Activated T-helper 2 cell treated with anti-CD3 and anti-CD28 coated beads, Interferon-gamma antibody, Interleukin-2, Interleukin-4, amounts not matched to agents 10 μg/mL and 5 μg/mL and 100 μg/mL, durations not matched to agents 14 hours and 24 hours and 36 hours (primary cell): ENCODE data around the gene SLC48A1. TPM values are rescaled to one million over a fixed set of nuclear protein-coding genes. Genes with fewer than 3 reads are reported as not detected.

Experiments
- DNase-seq: peaks from one replicate; pipeline ENCODE4 v3.0.0; 2021; ENCODE audit warnings: low spot score
- H3K27ac Mint-ChIP-seq: one replicate; pipeline ENCODE4 v1.8.0; 2021; ENCODE audit warnings: mixed read lengths
- H3K27me3 Mint-ChIP-seq: one replicate; pipeline ENCODE4 v1.8.0; 2021; ENCODE audit warnings: low read depth, mixed read lengths
- H3K36me3 Mint-ChIP-seq: one replicate; pipeline ENCODE4 v1.8.0; 2021; ENCODE audit warnings: low read depth, mixed read lengths
- H3K4me1 Mint-ChIP-seq: one replicate; pipeline ENCODE4 v1.8.0; 2021; ENCODE audit warnings: low read depth, mixed read lengths
- H3K4me3 Mint-ChIP-seq: one replicate; pipeline ENCODE4 v1.8.0; 2021; ENCODE audit warnings: low read depth, mild to moderate bottlenecking, moderate library complexity, mixed read lengths
- H3K9me3 Mint-ChIP-seq: one replicate; pipeline ENCODE4 v1.8.0; 2021; ENCODE audit warnings: mixed read lengths
- intact Hi-C: fragments of 100-400 bp; cut with micrococcal nuclease; formaldehyde crosslinking; loops from one replicate; pipeline ENCODE4 v1.15.1; 2023
- total RNA-seq: library from RNA; stranded (reverse); gene quantifications from 2 replicates; pipeline ENCODE4 v1.2.3, GENCODE V29; 2022

SLC48A1 gene
- total RNA-seq, 1 donor from 2014 or later: 7.4 TPM

GRCh38 chr12:47778881-47779280 lies 5.8 kb downstream of the SLC48A1 start:
- no peak overlapping the region for H3K4me3 Mint-ChIP-seq
- peaks cover 22% of the 10 kb centered on the region for H3K36me3 Mint-ChIP-seq
- peaks cover 33% of the 10 kb centered on the region for H3K4me1 Mint-ChIP-seq
- no peaks in the 10 kb centered on the region for H3K27me3 Mint-ChIP-seq
- DNase-seq: no peak
- no peak overlapping the region for H3K27ac Mint-ChIP-seq
- intact Hi-C loops: loop anchor here (1.0 to 2.0 kb wide), 4 partner anchors 30 to 64 kb away; no protein-coding TSS in a partner anchor
- H3K9me3 Mint-ChIP-seq: no peaks in the 10 kb centered on the region

- intact Hi-C loops: loop anchor here (1.0 to 2.0 kb wide), 4 partner anchors 29 to 64 kb away; no protein-coding TSS in a partner anchor
- Mint-ChIP-seq H3K27me3 (no peaks in the 10 kb centered on the region), H3K9me3 (no peaks in the 10 kb centered on the region), H3K27ac (no peak overlapping the region), H3K4me1 (peaks cover 27% of the 10 kb centered on the region), H3K4me3 (no peak overlapping the region), H3K36me3 (peaks cover 25% of the 10 kb centered on the region)
- peak; percentile 85 for DNase-seq
Measured at GRCh38 chr12:47779301-47779942, 6.4 kb downstream of the SLC48A1 start.

DNA sequence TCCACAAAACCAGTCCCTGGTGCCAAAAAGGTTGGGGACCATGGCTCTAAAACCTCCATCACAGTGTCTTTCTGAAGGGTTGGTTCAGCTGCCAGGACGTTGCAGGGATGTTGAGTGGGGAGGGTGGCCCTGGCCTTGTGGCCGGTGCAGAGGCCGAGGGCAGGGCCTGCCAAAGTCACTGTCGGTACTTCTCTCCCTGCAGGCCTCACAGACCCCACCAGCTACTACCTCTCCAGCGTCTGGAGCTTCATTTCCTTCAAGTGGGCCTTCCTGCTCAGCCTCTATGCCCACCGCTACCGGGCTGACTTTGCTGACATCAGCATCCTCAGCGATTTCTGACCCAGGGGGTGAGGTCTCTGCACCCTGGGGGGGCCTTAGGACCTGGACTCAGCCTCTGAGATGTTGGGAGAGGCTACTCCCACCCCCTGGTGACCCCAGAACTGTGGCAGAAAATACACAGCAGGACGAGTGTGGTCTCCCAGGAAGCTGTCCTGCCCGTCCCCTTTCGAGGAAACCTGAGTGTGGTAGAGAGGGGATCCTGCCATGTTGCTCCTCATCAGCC lies 7.0 kb downstream of the SLC48A1 start:
- intact Hi-C loops: loop anchor here (1.0 to 2.0 kb wide), 4 partner anchors 29 to 65 kb away; no protein-coding TSS in a partner anchor
- Mint-ChIP-seq H3K9me3 (no peaks in the 10 kb centered on the region), H3K36me3 (peaks cover 31% of the 10 kb centered on the region), H3K27me3 (no peaks in the 10 kb centered on the region), H3K4me3 (no peak overlapping the region), H3K4me1 (peaks cover 22% of the 10 kb centered on the region), H3K27ac (no peak overlapping the region)
- no peak for DNase-seq

DNA sequence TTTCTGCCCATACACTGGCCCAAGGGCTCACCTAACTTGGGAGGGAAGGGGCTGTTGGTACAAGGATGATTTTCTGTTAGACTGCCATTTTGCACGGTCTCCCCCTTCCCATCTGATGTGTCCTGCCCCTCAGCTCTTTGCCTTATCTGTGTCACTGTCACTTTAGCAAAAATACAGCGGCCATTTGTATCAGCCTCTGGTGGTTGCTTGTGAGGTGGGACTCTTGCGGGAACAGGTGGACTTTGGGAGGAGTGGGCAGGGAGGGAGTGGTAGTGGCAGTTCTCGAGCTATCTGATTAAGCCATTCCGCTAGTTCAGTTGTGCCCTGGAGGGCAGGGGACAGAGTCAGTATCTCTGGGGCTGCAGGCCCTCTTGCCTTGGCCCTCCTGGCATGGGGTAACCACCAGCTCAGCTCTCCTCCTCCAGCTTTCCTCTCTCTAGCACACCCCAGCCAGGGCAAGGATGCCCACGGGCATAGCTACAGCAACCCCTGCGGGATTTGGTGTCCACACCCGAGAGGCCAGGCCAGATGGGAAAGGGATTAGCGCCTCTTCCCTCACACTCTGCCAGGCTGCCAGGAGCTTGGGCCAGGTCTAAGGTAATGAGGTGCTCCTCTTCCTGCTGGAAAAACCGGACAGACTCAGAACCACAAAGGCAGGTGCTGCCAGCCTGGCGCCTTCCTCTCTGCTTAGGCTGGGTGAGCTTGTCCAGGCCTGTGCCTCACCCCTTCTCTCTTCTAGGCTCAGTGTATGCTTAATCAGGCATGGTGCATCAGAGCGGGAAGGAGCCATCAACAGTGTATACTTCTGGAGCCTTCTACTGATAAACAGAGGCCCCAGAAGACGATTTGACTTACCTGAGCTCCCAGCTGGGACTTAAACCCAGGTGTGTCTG lies 8.7 kb downstream of the SLC48A1 start:
- DNase-seq: no peak
- H3K4me1 Mint-ChIP-seq: peaks cover 20% of the 10 kb centered on the region
- peak overlapping the region; percentile 72 for H3K27ac Mint-ChIP-seq
- no peaks in the 10 kb centered on the region for H3K9me3 Mint-ChIP-seq
- no peaks in the 10 kb centered on the region for H3K27me3 Mint-ChIP-seq
- intact Hi-C loops: no loop called here
- H3K4me3 Mint-ChIP-seq: no peak overlapping the region
- H3K36me3 Mint-ChIP-seq: peaks cover 48% of the 10 kb centered on the region

GRCh38 chr12:47782372-47782770 lies 9.3 kb downstream of the SLC48A1 start:
- intact Hi-C loops: no loop called here
- Mint-ChIP-seq H3K36me3 (peaks cover 54% of the 10 kb centered on the region), H3K27ac (peak overlapping the region; percentile 9), H3K4me1 (peaks cover 20% of the 10 kb centered on the region), H3K9me3 (no peaks in the 10 kb centered on the region), H3K27me3 (no peaks in the 10 kb centered on the region), H3K4me3 (no peak overlapping the region)
- no peak for DNase-seq

DNA sequence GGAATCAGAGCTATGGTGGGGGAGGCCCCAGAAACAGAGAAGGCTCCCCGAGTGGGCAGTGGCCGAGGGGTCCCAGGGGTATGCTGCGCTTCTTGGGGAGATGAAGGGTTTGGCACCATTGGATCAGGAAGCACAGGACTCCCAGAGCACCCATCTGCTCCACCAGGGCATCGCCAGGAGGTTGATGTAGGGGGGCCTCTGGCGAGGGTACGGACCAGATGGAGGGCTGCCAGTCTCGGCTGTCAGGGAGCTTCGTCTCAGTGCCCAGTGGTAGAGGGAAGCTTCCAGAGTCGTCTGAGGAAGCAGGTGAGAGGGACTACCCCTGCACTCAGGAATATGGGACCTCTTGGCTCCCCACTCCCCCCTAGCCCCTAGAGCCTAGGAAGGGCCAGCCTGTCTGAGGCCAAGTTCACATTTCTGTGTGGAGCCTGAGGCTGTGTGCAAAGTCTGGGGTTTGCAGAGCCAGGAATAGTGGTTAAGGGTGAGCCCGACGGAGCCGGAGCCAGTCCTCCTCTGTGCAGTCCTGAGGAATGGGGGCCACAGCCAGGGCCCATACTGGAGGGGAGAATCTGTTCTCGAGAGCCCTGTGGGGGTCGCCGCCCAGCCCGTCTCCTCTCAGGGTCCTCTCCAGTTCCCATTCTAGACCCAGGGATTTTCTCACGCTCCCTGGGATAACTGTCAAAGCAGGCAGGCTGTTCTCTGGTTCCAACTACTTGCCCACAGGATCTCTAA lies 10.2 kb downstream of the SLC48A1 start:
- peaks cover 12% of the 10 kb centered on the region for H3K4me1 Mint-ChIP-seq
- DNase-seq: no peak
- intact Hi-C loops: no loop called here
- H3K27ac Mint-ChIP-seq: no peak overlapping the region
- no peaks in the 10 kb centered on the region for H3K9me3 Mint-ChIP-seq
- H3K27me3 Mint-ChIP-seq: no peaks in the 10 kb centered on the region
- H3K4me3 Mint-ChIP-seq: no peak overlapping the region
- peaks cover 62% of the 10 kb centered on the region for H3K36me3 Mint-ChIP-seq

DNA sequence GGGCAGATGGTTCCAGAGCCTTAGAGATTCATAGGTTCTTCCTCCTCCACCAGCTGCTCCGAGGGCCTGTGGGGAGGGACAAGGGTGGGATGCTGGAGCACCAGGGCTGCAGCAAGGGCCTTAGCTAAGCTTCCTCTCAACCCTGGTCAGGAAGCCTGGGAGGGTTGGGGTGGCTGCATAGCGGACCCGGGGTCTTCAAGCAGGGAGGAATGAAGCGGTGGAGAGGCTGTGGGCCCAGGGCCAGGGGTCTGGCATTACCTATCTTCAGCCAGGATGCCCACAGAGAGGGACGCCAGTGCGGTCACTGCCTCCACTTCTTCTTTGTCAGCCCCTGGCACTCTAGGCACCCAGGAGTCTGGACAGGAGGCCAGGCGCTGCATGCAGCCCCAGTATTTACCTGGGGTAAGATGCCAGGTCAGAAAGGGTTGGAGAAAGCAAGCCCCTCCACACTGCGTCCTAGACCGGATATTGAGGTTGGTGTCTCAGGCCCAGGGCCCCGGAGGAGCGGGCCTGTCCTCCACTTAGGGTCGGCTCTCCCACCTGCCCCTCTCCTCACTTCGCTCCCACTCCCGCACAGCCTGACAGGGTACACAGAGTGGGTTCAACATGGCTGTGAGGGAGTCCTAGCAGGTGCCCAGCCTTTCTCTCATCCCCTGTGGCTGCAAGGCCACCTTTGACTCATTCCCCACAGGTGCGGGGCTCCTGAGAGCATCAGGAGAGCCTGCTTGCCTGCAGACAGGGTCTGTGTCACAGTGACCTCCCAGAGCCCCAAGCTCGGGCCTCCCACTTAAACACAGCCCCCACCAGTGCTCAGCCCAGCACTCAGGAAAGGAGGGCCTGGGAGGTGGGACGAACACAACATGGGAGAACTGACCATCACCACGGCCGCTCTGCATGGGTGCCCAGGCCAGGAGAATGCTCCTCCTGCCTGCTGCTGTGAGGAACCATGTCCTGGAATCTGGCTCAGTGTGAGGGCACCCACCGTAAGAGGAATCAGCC lies 11.1 kb downstream of the SLC48A1 start:
- Mint-ChIP-seq H3K9me3 (no peaks in the 10 kb centered on the region), H3K4me1 (peaks cover 8% of the 10 kb centered on the region), H3K4me3 (no peak overlapping the region), H3K36me3 (peaks cover 71% of the 10 kb centered on the region), H3K27me3 (no peaks in the 10 kb centered on the region), H3K27ac (no peak overlapping the region)
- intact Hi-C loops: no loop called here
- DNase-seq: no peak

GRCh38 chr12:47785036-47785886 lies 12.2 kb downstream of the SLC48A1 start:
- Mint-ChIP-seq H3K36me3 (peaks cover 75% of the 10 kb centered on the region), H3K27ac (peak overlapping the region; percentile 52), H3K9me3 (no peaks in the 10 kb centered on the region), H3K27me3 (no peaks in the 10 kb centered on the region), H3K4me1 (peaks cover 5% of the 10 kb centered on the region), H3K4me3 (no peak overlapping the region)
- intact Hi-C loops: no loop called here
- no peak for DNase-seq

GRCh38 chr12:47785887-47786661 lies 13.0 kb downstream of the SLC48A1 start:
- Mint-ChIP-seq H3K9me3 (no peaks in the 10 kb centered on the region), H3K4me3 (no peak overlapping the region), H3K36me3 (peaks cover 83% of the 10 kb centered on the region), H3K27me3 (no peaks in the 10 kb centered on the region), H3K27ac (peak overlapping the region; percentile 42), H3K4me1 (peaks cover 6% of the 10 kb centered on the region)
- intact Hi-C loops: no loop called here
- DNase-seq: no peak

- no peak for DNase-seq
- H3K4me1 Mint-ChIP-seq: peaks cover 6% of the 10 kb centered on the region
- H3K36me3 Mint-ChIP-seq: peaks cover 89% of the 10 kb centered on the region
- H3K9me3 Mint-ChIP-seq: no peaks in the 10 kb centered on the region
- H3K4me3 Mint-ChIP-seq: no peak overlapping the region
- intact Hi-C loops: no loop called here
- H3K27ac Mint-ChIP-seq: peak overlapping the region; percentile 42
- H3K27me3 Mint-ChIP-seq: no peaks in the 10 kb centered on the region
Measured at GRCh38 chr12:47786662-47787280, 13.7 kb downstream of the SLC48A1 start.
